Upper lobe of right lung (tissue), 1 donor: ENCODE measurements around the gene GPR137B. TPM values are rescaled to one million over a fixed set of nuclear protein-coding genes. Genes with fewer than 3 reads are reported as not detected.
A peak's percentile ranks its signal among the peaks of the same experiment; 100 is the strongest.

Source experiments
- ATAC-seq: fragments of 200-7000 bp; cut with Tn5 transposase; one replicate; pipeline ENCODE4 v1.9.1; 2020; ENCODE audit warnings: mild to moderate bottlenecking, moderate library complexity
- DNase-seq: peaks from one replicate; pipeline ENCODE4 v3.0.0-alpha.2; 2020
- H3K27ac ChIP-seq: fragments of 200-600 bp; one replicate; pipeline ENCODE4 v1.8.0; 2022
- H3K27me3 ChIP-seq: fragments of 200-600 bp; one replicate; pipeline ENCODE4 v1.8.0; 2022; ENCODE audit warnings: mild to moderate bottlenecking
- H3K36me3 ChIP-seq: fragments of 200-600 bp; one replicate; pipeline ENCODE4 v1.8.0; 2022
- H3K4me1 ChIP-seq: fragments of 200-600 bp; one replicate; pipeline ENCODE4 v1.8.0; 2022
- H3K4me3 ChIP-seq: fragments of 200-600 bp; one replicate; pipeline ENCODE4 v1.8.0; 2022; ENCODE audit warnings: mild to moderate bottlenecking
- H3K9me3 ChIP-seq: fragments of 200-600 bp; one replicate; pipeline ENCODE4 v1.8.0; 2022
- intact Hi-C: fragments of 100-400 bp; cut with DNase I; formaldehyde crosslinking; loops from one replicate; pipeline ENCODE4 v1.11.0; 2022
- total RNA-seq: library from RNA; stranded (reverse); fragmentation: NEBNext Ultra II Directional; extraction: Animal tissue kit (Norgen Biotek cat#: 25700); gene quantifications from one replicate; pipeline ENCODE4 v1.2.1, GENCODE V29; 2021
- TF ChIP-seq, protein P1 (sequence below): fragments of 200-600 bp; IDR thresholded peaks from one replicate; pipeline ENCODE4 v1.8.0; 2022; ENCODE audit warnings: antibody characterized with exemption
- donor health status: DM: no; HTN: yes; CAD: no; lungs with severe emphysema.

Gene GPR137B
- total RNA-seq, 1 donor from 2014 or later, result 26.5 TPM

DNA sequence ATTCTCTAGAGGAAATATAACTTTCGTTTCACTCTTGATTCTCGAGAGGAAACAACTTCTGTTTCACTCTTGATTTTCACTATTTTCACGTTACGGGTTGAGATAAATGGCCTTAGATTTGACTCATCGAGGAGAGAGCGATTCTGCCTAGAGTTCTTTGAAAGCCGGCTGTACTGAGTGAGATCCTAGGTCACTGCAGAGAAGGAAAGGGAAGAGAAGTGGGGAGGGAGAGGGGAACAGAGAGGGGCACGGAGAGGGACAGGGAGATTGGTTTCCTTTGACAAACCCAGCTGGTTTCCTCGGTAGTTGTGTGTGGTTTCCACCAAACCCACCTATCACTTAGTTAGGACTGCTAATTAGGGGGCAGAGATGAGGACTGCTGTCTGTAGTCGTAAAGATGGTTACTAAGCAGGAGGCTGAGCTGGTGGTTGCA lies 21.6 kb upstream of the GPR137B start:
- H3K4me3 ChIP-seq, result no peak overlapping the region
- H3K27me3 ChIP-seq, result no peaks in the 10 kb centered on the region
- no peak overlapping the region for H3K27ac ChIP-seq
- peak; percentile 19 for ATAC-seq
- H3K4me1 ChIP-seq, result no peaks in the 10 kb centered on the region
- H3K36me3 ChIP-seq, result no peaks in the 10 kb centered on the region
- intact Hi-C loops, result no loop called here
- TF ChIP-seq, protein P1, sequence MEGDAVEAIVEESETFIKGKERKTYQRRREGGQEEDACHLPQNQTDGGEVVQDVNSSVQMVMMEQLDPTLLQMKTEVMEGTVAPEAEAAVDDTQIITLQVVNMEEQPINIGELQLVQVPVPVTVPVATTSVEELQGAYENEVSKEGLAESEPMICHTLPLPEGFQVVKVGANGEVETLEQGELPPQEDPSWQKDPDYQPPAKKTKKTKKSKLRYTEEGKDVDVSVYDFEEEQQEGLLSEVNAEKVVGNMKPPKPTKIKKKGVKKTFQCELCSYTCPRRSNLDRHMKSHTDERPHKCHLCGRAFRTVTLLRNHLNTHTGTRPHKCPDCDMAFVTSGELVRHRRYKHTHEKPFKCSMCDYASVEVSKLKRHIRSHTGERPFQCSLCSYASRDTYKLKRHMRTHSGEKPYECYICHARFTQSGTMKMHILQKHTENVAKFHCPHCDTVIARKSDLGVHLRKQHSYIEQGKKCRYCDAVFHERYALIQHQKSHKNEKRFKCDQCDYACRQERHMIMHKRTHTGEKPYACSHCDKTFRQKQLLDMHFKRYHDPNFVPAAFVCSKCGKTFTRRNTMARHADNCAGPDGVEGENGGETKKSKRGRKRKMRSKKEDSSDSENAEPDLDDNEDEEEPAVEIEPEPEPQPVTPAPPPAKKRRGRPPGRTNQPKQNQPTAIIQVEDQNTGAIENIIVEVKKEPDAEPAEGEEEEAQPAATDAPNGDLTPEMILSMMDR, result no peak
- no peak for DNase-seq
- no peaks in the 10 kb centered on the region for H3K9me3 ChIP-seq

DNA sequence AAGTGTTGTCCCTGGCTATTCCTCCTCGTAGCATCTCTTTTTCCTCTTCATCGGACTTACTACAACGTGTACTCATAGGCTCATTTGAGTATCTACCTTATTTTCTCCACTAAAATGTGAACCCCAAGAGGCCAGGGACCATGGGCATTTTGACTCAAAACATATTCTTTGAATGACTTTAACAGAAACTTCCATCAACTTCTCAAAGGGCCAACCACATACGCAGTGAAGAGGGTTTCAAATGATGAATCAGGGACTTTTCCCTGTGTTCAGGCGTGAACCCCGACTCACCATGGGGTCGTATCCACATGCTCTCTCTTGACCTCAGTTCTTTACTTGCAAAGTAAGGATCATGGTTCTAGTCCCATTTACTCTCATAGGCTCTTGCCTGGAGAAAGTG lies 20.2 kb upstream of the GPR137B start:
- H3K27ac ChIP-seq, result no peak overlapping the region
- no peaks in the 10 kb centered on the region for H3K9me3 ChIP-seq
- H3K4me3 ChIP-seq, result no peak overlapping the region
- H3K27me3 ChIP-seq, result no peaks in the 10 kb centered on the region
- intact Hi-C loops, result no loop called here
- DNase-seq (no peak), ATAC-seq (no peak)
- no peaks in the 10 kb centered on the region for H3K4me1 ChIP-seq
- no peaks in the 10 kb centered on the region for H3K36me3 ChIP-seq
- TF ChIP-seq, protein P1, result no peak

DNA sequence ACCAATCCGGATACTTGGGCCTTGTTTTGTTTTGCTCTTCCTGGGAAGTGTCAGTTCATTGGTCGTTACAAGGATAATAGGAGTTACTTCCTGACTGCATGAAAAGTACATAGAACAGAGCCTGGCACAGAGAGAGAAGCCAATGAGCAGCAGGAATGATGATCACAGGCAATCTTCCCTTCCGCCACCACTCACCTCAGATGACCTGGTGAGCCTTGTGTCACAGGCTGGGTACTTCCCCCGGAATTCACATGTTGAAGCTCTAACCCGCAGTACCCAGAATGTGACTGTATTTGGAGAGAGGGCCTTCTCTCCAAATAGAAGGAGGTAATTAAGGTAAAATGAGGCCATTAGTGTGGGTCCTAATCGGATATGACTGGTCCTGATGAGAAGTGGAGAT lies 18.8 kb upstream of the GPR137B start:
- Histone ChIP-seq H3K36me3 (no peaks in the 10 kb centered on the region), H3K27me3 (no peaks in the 10 kb centered on the region), H3K4me3 (no peak overlapping the region), H3K27ac (no peak overlapping the region), H3K9me3 (no peaks in the 10 kb centered on the region), H3K4me1 (no peaks in the 10 kb centered on the region)
- DNase-seq (no peak), ATAC-seq (no peak)
- TF ChIP-seq, protein P1, result no peak
- intact Hi-C loops, result no loop called here

DNA sequence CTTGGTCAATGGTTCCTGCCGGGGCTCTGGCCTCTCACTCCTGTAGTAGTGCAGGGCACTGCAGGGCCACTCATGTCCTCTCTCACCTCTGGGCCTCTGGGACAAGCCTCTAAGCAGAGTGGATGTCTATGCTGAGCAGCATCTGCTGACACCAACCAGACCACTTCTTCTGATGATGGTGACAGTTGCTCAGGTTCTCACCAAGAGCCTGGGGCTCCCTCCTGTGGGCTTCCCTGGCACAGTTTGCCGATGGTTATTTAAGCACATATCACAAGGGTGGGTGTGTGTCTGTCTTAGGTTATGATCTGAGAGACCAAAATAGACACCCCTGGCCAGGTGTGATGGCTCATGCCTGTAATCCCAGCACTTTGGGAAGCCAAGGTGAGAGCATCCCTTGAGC lies 17.4 kb upstream of the GPR137B start:
- no peak for ATAC-seq
- TF ChIP-seq, protein P1, result no peak
- Histone ChIP-seq H3K4me1 (no peaks in the 10 kb centered on the region), H3K27me3 (no peaks in the 10 kb centered on the region), H3K4me3 (no peak overlapping the region), H3K36me3 (no peaks in the 10 kb centered on the region), H3K9me3 (no peaks in the 10 kb centered on the region), H3K27ac (no peak overlapping the region)
- DNase-seq, result no peak
- intact Hi-C loops, result no loop called here

DNA sequence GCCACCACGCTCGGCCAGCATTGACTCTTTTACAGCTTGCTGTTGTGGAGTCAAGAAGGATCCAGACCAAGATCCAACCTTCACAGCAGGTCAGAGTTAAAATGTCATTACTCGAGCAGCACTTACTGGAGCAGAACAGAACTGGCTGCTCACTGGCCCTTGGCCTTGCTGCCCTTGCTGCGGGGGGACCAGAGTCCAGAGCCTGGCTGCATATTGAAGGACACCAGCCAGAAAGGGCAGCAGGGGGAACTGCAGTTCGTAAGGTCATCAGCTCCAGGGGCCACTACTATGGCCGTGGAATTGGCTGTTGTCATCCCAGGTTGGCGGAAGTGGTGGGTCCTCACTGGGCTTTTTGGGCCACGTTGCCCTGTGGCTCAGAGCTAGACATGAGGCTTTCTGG lies 15.3 kb upstream of the GPR137B start:
- intact Hi-C loops, result no loop called here
- ATAC-seq (no peak), DNase-seq (no peak)
- H3K9me3 ChIP-seq, result no peaks in the 10 kb centered on the region
- no peak overlapping the region for H3K27ac ChIP-seq
- no peak overlapping the region for H3K4me3 ChIP-seq
- H3K4me1 ChIP-seq, result no peaks in the 10 kb centered on the region
- no peaks in the 10 kb centered on the region for H3K27me3 ChIP-seq
- TF ChIP-seq, protein P1, result no peak
- H3K36me3 ChIP-seq, result no peaks in the 10 kb centered on the region

DNA sequence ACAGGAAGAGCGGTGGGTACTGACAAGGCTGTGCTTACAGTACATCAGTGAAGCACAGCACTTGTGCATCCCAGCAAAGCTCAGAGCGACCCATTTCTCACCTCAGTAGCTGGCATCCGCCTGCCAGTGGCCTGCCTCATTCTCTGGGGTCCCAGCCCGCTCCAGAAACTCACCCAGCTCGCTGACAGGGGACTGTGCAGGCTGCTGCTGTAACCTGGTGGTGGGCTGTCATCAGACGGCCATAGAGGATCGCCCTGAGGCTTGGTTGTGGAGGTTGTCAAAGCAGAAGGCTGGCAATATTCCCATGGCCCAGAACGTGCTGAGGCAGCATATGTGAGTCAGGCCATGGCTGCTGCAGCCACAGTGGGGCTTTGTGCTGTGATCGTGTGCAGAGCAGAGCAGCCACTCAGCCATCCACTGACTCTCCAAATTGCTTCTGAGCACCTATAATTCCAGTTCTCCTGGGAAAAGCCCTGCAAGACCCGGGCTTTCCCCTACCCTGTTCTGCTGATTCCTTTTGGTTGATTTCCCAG lies 13.6 kb upstream of the GPR137B start:
- ATAC-seq, result no peak
- Histone ChIP-seq H3K4me3 (no peak overlapping the region), H3K4me1 (no peaks in the 10 kb centered on the region), H3K9me3 (no peaks in the 10 kb centered on the region), H3K36me3 (no peaks in the 10 kb centered on the region), H3K27me3 (no peaks in the 10 kb centered on the region), H3K27ac (no peak overlapping the region)
- no peak for DNase-seq
- intact Hi-C loops, result no loop called here
- TF ChIP-seq, protein P1, result no peak
